A549 treated with Hydrocortisone at 1 μM for 4 hours (cell line): ENCODE measurements around the gene NEBL. TPM values are rescaled to one million over a fixed set of nuclear protein-coding genes. Genes with fewer than 3 reads are reported as not detected.

Experiments used
- total RNA-seq: library from RNA; stranded (reverse); fragments of 200-300 nt; extraction: Qiagen RNA extraction; gene quantifications from 5 replicates; pipeline ENCODE4 v1.2.3, GENCODE V29; 2022

NEBL gene
- 8.1 to 11.9 TPM (median 10.9 TPM) in 5 replicates for total RNA-seq

GRCh38 chr10:20897146-20897825, at the start of gene NEBL:
NEBL (minus strand) TSS chr10:20897311; CDS start chr10:20897205, 106 bp downstream.

